ENCODE data around the gene ALPP.
"Not testable (repeated sequence)": the region's sequence is repeated elsewhere in the genome, so short reads cannot be mapped to it uniquely, and the experiment has no call there.

Gene ALPP

DNA sequence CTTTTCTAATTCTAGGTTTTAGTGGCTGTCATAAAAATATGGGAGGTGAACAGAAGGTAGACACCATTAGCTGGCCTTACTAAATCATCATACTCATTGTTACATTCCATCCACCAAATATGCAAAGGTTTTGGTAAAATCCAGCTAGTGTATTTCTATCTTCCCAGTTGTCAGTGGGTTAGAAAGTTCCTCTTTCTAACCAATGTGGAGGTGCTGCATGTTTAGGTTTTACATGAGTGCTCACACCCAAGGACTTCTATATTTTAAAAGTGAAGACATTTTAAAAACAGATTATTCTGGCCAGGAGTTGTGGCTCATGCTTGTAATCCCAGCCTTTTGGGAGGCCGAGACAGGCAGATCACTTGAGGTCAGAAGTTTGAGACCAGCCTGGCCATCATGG, 5.9 kb downstream of the ALPP start:
- H3K27me3 ChIP-seq, result peaks cover 0 to 88% of the 10 kb centered on the region in 2 donors
- H3K36me3 ChIP-seq, result no peaks in the 10 kb centered on the region
- no peak for DNase-seq

DNA sequence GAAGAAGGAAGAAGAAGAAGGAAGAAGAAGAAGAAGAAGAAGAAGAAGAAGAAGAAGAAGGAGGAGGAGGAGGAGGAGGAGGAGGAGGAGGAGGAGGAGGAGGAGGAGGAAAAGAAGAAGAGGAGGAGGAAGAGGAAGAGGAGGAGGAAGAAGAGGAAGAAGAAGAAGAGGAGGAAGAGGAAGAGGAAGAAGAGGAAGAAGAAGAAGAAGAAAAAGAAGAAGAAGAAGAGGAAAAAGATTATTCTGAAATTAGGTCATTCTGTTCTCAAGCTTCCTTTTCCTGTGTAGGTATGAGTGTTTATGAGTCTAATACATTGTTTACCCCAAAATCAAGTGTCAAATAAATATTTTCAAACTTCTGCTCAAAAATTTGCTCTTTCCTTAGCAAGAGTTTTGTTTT, 6.5 kb downstream of the ALPP start:
- H3K4me3 ChIP-seq; H3K36me3 ChIP-seq; DNase-seq; H3K27ac ChIP-seq; H3K9me3 ChIP-seq; intact Hi-C loops (cut with DNase I; ENCODE audit: low total_unique reads): not testable (repeated sequence)
- Histone ChIP-seq H3K27me3 (peaks cover 0 to 89% of the 10 kb centered on the region in 2 donors), H3K4me1 (peaks cover 0 to 25% (median 17%) of the 10 kb centered on the region in 4 donors)

More for the DNA sequence above, 5.9 kb downstream of the ALPP start:
- Histone ChIP-seq H3K4me3 (no peak overlapping the region), H3K4me1 (peaks cover 0 to 25% (median 17%) of the 10 kb centered on the region in 4 donors), H3K9me3 (no peaks in the 10 kb centered on the region), H3K27ac (no peak overlapping the region)
- TF ChIP-seq, protein P1, sequence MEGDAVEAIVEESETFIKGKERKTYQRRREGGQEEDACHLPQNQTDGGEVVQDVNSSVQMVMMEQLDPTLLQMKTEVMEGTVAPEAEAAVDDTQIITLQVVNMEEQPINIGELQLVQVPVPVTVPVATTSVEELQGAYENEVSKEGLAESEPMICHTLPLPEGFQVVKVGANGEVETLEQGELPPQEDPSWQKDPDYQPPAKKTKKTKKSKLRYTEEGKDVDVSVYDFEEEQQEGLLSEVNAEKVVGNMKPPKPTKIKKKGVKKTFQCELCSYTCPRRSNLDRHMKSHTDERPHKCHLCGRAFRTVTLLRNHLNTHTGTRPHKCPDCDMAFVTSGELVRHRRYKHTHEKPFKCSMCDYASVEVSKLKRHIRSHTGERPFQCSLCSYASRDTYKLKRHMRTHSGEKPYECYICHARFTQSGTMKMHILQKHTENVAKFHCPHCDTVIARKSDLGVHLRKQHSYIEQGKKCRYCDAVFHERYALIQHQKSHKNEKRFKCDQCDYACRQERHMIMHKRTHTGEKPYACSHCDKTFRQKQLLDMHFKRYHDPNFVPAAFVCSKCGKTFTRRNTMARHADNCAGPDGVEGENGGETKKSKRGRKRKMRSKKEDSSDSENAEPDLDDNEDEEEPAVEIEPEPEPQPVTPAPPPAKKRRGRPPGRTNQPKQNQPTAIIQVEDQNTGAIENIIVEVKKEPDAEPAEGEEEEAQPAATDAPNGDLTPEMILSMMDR (IDR thresholded peaks at IDR 0.05), result no peak
- intact Hi-C loops (cut with DNase I; ENCODE audit: low total_unique reads), result no loop called here

DNA sequence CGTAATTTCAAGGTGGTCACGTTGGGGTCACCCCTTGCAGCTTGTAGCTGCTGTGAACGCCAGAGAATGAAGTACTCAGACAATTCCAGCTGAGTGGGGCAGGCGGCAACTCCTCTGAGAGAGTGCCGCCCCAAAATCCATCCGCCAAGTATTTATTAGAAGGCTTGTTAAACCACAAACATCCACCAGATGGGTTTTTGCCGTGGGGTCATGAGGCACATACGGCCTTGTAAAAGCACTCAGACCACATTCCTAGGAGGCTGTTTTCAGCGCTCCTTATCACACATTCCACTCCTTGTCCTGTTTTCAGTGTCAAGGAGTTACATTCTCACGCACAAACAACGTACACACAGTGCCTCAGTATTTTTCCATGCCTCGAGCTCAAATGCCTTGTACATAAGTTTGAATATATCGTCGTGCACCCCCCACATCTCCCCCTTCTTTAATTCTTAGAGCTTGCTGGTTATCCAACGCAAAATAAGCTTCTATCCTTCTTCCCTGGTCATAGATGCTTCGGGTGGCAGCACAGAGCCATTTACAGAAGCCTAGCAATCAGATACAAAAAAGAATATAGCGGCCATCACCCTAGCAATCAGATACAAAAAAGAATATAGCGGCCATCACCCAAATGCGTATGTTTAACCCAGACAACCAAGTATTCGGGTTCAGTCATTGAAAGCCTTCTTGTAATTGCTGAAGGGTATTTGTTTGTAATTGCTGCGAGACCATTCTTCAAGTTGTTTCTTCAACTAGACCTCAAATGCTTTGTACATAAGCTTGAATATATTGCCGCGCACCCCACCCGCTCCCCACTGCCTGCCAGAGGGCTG, 7.3 kb downstream of the ALPP start:
- H3K27ac ChIP-seq, result no peak overlapping the region
- TF ChIP-seq, protein P1 (IDR thresholded peaks at IDR 0.05), result no peak
- peaks cover 0 to 25% (median 17%) of the 10 kb centered on the region in 4 donors for H3K4me1 ChIP-seq
- no peaks in the 10 kb centered on the region for H3K9me3 ChIP-seq
- no peak for DNase-seq
- H3K4me3 ChIP-seq, result no peak overlapping the region
- no peaks in the 10 kb centered on the region for H3K36me3 ChIP-seq
- H3K27me3 ChIP-seq, result peaks cover 0 to 92% of the 10 kb centered on the region in 2 donors
- intact Hi-C loops (cut with DNase I; ENCODE audit: low total_unique reads), result no loop called here

DNA sequence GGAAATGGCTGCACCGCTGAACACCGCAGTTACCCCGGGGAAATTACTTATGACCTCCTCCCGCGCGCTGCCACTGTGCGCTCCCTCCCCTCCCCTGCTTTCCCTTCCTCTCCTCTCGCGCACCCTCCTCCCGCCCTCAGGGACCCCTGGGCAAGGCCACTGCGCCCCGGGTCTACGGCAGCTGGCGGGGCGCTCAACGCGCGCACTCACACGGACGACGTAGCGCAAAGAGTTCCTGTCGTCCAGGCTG, 7.9 kb downstream of the ALPP start:
- Histone ChIP-seq H3K4me3 (no peak overlapping the region), H3K27me3 (peaks cover 0 to 92% of the 10 kb centered on the region in 2 donors), H3K4me1 (peaks cover 0 to 25% (median 17%) of the 10 kb centered on the region in 4 donors), H3K36me3 (no peaks in the 10 kb centered on the region), H3K9me3 (no peaks in the 10 kb centered on the region), H3K27ac (no peak overlapping the region)
- DNase-seq, result no peak
- intact Hi-C loops (cut with DNase I; ENCODE audit: low total_unique reads), result no loop called here
- TF ChIP-seq, protein P1 (IDR thresholded peaks at IDR 0.05), result no peak

DNA sequence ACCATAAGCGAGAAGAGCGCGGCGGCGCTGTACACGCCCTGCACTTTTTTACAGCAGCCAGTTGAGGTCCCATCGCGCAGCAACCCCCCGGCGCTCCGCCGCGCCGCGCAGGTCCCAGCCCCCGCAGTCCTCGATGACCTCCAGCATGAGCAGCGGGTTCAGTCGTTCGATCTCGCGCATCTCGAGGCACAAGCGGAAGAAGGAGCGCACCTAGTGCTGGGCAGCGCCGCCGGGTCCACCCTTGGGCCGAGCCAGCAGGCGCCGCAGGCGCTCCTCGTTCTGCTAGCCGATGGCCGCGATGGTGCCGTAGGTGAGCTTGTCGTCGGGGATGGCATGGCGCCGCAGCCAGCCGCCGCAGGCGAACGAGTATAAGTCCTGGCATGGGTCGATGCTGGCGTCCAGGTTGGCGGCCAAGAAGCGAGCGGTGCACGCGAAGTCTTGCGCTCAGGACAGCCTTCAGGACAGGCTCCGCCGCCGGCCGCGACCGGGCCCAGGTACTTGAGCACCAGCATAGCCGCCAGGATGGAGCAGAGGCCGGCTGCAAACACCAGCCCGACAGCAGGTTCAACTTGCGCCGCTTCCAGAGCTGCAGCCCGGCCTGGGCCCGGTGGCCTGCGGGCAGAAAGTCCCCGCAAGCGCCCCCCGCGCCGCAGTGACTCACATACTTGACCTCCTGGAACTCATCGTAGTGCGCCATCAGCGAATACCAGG, 8.3 kb downstream of the ALPP start:
- DNase-seq, result no peak
- peaks cover 0 to 25% (median 17%) of the 10 kb centered on the region in 4 donors for H3K4me1 ChIP-seq
- no peaks in the 10 kb centered on the region for H3K36me3 ChIP-seq
- TF ChIP-seq, protein P1 (IDR thresholded peaks at IDR 0.05), result no peak
- no peaks in the 10 kb centered on the region for H3K9me3 ChIP-seq
- H3K27ac ChIP-seq, result no peak overlapping the region
- H3K4me3 ChIP-seq, result no peak overlapping the region
- H3K27me3 ChIP-seq, result peaks cover 0 to 90% of the 10 kb centered on the region in 2 donors
- intact Hi-C loops (cut with DNase I; ENCODE audit: low total_unique reads), result no loop called here

Measured in tibial artery (tissue), 4 donors.